HG02885 (cell line): Measurements from ENCODE around the gene OPCML.

Experiments
- ATAC-seq: cut with Tn5 transposase; IDR thresholded peaks from one replicate; pipeline ENCODE4 v1.9.1; 2021; ENCODE audit warnings: mild to moderate bottlenecking; ENCODE audit not compliant: unreplicated experiment, poor library complexity

Gene OPCML

GRCh38 chr11:133506023-133506422 is 26.3 kb downstream of the OPCML start:
- ATAC-seq = peak; percentile 86

DNA sequence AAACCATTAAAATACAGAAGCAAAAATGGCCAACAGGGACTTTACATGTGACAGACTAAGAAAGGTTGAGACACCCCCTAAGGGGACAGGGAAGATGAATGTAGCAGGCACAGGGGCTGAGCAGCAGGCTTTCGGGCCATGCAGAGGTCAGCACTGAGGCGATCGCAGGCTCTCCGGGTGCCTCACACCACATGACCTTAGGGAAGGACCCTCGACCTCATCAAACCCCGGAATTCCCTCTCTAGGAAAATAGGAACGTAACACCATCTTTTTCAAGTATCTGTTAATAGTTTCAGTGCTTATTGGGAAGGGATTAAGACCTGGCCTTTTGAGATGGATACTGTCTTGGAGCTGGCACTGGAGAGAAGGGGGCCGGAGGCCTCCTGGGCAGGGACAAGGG is 27.4 kb downstream of the OPCML start:
- no peak for ATAC-seq

DNA sequence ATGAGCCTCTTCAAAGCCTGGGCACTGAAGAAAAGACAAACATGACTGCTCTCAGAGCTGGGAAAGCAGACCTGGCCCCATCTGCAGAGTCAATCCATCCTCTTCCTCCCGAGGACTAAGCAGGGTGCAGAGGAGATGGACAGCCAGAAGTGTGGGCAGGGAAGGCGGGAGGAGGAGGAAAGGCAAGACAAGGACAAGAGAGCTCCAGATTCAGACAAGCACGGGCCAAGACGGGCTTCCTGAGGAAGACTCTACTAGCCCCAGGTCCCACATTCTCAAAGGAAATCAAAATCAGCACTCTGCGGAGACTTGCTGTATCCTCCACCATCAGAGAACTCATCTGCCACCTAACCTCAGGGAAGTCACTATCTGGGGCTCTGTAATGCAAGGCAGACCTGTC is 28.5 kb downstream of the OPCML start:
- ATAC-seq = no peak

GRCh38 chr11:133503236-133503635 is 29.1 kb downstream of the OPCML start:
- ATAC-seq = no peak

DNA sequence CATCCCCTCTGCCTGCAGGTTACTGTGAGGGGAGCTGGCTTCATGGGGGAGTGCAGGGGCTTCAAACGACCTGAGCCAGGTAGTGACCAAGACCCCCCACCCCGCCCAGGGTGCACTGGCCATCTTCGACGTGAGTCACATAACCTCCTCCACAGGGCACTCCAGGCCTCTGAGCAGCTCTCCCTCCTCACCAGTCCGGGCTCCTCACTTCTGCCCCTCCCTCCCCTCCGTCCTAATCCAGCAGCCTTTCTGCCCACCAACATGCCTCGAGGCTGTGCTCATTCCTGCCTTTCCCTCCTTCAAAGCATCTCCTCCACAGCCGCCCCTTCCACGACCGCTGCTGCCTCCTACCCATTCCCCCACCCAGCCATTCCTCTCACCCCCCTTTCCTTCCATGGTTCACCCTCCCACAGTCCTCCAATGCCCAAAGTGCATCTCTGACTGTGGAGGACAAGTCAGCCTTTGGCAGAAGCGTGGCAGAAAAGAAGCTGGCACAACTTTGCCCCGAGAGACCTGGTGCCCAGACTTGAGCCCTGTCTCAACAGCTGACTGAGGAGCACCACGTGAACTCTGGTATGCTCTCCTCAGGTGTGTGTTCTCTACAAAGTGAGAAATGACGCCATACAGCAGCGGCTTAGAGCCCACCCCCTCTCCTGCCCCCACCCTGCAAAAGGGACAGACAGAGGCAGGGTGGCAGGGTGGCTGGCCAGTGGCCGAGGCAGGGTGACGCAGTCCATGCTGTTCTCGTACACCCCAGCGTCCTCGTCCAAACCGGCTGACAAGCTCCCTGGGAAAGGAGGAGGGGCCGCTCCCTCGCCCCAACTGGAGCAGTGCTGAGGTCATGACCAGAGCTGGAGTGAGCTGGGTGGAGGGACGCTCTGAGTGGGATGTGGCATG is 30.4 kb downstream of the OPCML start:
- no peak for ATAC-seq

GRCh38 chr11:133500936-133501335 is 31.4 kb downstream of the OPCML start:
- no peak for ATAC-seq

DNA sequence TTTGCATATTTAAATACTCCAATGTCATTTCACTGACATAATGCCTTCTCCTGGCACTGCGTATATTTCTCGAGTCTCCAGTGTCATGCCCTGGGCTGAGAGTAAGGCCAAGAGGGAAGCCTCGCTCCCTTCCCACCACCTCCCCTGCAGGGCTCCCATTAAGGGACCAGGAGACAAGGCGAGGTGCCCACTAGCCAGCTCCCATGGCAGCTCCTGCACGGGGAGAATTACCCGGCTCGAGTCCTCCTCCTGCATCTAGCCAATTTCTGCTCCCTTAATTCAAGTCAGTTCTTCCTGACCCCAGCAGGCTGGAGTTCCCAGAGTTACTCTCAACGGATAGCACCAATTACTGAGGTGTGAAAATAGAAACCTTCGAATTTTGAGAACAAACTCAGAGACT is 31.9 kb downstream of the OPCML start:
- no peak for ATAC-seq

GRCh38 chr11:133498969-133499368 is 33.3 kb downstream of the OPCML start:
- no peak for ATAC-seq

DNA sequence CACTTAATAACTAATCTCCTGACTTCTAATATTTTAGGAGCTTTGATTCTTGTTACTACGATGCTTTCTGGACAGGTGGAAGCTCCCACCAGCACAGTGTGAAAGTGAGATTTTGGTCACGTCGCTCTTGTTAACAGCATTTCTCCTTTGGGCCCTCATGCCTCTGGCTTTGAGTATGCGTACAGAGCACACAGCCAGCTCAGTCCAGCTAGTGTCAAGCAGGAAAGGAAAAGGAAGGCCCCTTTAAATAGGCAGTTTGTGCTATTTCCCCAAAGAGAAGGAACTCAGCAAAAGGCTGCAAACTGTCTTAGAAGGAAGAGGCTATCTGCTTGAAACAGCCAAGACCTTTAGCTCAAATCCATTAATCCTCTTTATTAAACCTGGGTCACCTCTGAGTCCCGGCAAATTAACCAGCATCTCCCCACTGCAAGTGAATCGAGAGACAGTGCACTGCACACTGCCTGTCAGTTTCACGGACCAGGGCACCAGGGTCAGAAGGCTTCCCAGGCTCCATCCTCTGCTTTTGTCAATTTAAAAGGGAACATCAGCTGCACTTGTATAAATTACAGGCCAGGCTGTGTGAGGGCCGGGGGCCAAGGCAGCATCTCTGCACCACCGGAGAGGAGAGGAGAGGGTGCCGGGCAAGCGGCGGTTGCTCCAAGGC is 34.7 kb downstream of the OPCML start:
- ATAC-seq = no peak

GRCh38 chr11:133492895-133493294 is 39.4 kb downstream of the OPCML start:
- ATAC-seq = no peak

DNA sequence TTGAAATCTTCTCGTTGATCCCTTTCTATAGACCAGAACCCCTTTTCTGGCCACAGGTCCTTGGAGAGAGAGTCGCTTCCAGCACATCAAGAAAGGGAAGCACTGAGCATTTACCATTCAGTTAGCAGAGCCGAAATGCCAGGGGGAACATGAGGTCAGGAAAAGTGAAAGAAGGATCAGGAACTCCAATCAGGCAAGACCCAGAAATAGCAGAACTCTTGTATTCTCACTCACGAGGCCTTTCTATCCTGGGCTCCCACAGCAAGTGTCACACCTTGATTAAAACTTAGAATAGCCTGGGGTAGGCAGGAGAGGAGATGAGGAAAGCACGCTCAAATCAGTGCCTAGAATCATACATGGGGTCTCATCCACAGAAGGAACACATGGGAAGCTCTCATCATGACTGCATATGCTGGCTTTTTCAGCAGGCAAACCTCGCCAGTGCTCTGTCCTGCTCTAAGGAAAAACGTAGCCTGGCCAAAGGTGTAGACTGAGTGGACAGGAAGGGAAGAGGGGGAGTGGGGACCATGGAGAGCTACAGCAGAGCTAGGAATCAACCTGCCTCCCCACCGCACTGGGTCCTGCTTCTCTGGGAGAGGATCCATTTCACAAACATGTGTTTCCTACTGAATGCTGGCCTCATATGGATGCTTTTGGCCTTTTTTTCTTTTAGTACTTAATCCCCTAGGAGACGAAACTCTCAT is 40.5 kb downstream of the OPCML start:
- ATAC-seq = no peak

GRCh38 chr11:133480722-133481121 is 51.6 kb downstream of the OPCML start:
- no peak for ATAC-seq

- no peak for ATAC-seq
Observed at GRCh38 chr11:133479209-133479608, 53.1 kb downstream of the OPCML start.

- ATAC-seq = no peak
Observed at GRCh38 chr11:133477251-133477625, 55.1 kb downstream of the OPCML start.

- no peak for ATAC-seq
Observed at GRCh38 chr11:133476570-133477250, 55.6 kb downstream of the OPCML start.

GRCh38 chr11:133474461-133474860 is 57.8 kb downstream of the OPCML start:
- ATAC-seq = no peak

GRCh38 chr11:133467686-133468085 is 64.6 kb downstream of the OPCML start:
- no peak for ATAC-seq

DNA sequence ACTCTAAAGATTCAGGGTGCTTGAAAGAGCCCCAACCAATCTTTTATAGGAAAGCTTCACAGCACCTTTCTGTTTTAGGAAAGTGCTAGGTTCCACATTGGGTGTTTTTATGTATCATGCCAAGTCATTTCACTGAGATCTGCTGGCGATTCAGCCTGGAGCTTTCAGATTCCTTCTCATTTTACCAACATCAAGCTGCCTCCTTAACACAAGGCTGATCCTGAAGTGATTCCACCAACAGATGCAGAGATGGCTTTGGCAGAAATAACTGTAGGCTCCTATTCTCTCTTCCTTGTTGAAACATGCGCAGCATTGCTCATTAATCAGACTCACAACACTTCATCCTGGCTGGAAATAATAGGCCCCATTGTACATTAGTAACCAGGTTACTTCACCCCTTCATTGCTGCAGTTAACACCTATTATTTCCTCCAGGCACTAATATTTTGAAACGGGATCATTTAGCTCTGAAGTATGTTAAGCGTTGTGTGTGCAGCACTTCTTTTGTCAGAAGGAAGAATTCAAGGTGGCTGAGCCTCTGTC is 89.0 kb downstream of the OPCML start:
- no peak for ATAC-seq

GRCh38 chr11:133441964-133442660 is 90.2 kb downstream of the OPCML start:
- no peak for ATAC-seq

- no peak for ATAC-seq
Observed at GRCh38 chr11:133425992-133426391, 106.3 kb downstream of the OPCML start.
